Stimulated activated CD8-positive, alpha-beta memory T cell treated with anti-CD3 and anti-CD28 coated beads, Interleukin-15, amount 100 ng/mL, for 4 hours (primary cell): ENCODE data around the gene PTPRG.

Experiments
- DNase-seq, 2 donors: peaks; one replicate each; pipeline ENCODE4 v3.0.0-alpha.2; 2020; ENCODE audit warnings: low read depth in 2 of 2

The PTPRG gene

GRCh38 chr3:62110443-62111225, 549.3 kb downstream of the PTPRG start:
- DNase-seq: no peak

GRCh38 chr3:62113092-62113491, 551.7 kb downstream of the PTPRG start:
- no peak for DNase-seq

- no peak for DNase-seq
Observed at GRCh38 chr3:62114763-62115162, 553.4 kb downstream of the PTPRG start.

GRCh38 chr3:62117903-62118548, 556.7 kb downstream of the PTPRG start:
- DNase-seq: no peak

GRCh38 chr3:62119139-62119538, 557.8 kb downstream of the PTPRG start:
- no peak for DNase-seq

- no peak for DNase-seq
Observed at GRCh38 chr3:62122819-62123218, 561.4 kb downstream of the PTPRG start.

- no peak for DNase-seq
Observed at GRCh38 chr3:62125380-62125779, 564.0 kb downstream of the PTPRG start.

GRCh38 chr3:62127116-62127515, 565.7 kb downstream of the PTPRG start:
- DNase-seq: no peak

GRCh38 chr3:62128051-62128450, 566.7 kb downstream of the PTPRG start:
- no peak for DNase-seq

GRCh38 chr3:62128681-62129080, 567.3 kb downstream of the PTPRG start:
- no peak for DNase-seq

- DNase-seq: no peak
Observed at GRCh38 chr3:62131050-62131449, 569.7 kb downstream of the PTPRG start.

GRCh38 chr3:62131620-62132019, 570.2 kb downstream of the PTPRG start:
- no peak for DNase-seq

GRCh38 chr3:62132027-62132602, 570.7 kb downstream of the PTPRG start:
- no peak for DNase-seq

GRCh38 chr3:62133015-62133414, 571.6 kb downstream of the PTPRG start:
- no peak for DNase-seq

- no peak for DNase-seq
Observed at GRCh38 chr3:62134061-62134496, 572.7 kb downstream of the PTPRG start.

GRCh38 chr3:62135741-62136140, 574.4 kb downstream of the PTPRG start:
- no peak for DNase-seq

GRCh38 chr3:62139957-62140356, 578.6 kb downstream of the PTPRG start:
- DNase-seq: no peak

- DNase-seq: no peak
Observed at GRCh38 chr3:62142331-62143085, 581.1 kb downstream of the PTPRG start.

- no peak for DNase-seq
Observed at GRCh38 chr3:62143843-62144450, 582.6 kb downstream of the PTPRG start.

- no peak for DNase-seq
Observed at GRCh38 chr3:62144482-62144881, 583.1 kb downstream of the PTPRG start.

- DNase-seq: no peak
Observed at GRCh38 chr3:62145086-62145757, 583.9 kb downstream of the PTPRG start.
